ENCODE data around the gene C8A.

The C8A gene

GRCh38 chr1:56897150-56898004 is 42.8 kb downstream of the C8A start:
- no peak for DNase-seq

- DNase-seq, result no peak
These were observed 43.4 kb downstream of the C8A start for GRCh38 chr1:56898005-56898373.

GRCh38 chr1:56898879-56899278 is 44.3 kb downstream of the C8A start:
- DNase-seq, result no peak

- no peak for DNase-seq
These were observed 47.1 kb downstream of the C8A start for GRCh38 chr1:56901716-56902115.

- DNase-seq, result no peak
These were observed 49.2 kb downstream of the C8A start for GRCh38 chr1:56903778-56904177.

- DNase-seq, result no peak
These were observed 50.2 kb downstream of the C8A start for GRCh38 chr1:56904663-56905397.

- no peak for DNase-seq
These were observed 51.1 kb downstream of the C8A start for GRCh38 chr1:56905667-56906066.

- DNase-seq, result no peak
These were observed 54.1 kb downstream of the C8A start for GRCh38 chr1:56908619-56909221.

GRCh38 chr1:56910441-56910985 is 55.9 kb downstream of the C8A start:
- no peak for DNase-seq

GRCh38 chr1:56911098-56911938 is 56.7 kb downstream of the C8A start:
- no peak for DNase-seq

- DNase-seq, result no peak
These were observed 57.7 kb downstream of the C8A start for GRCh38 chr1:56912325-56912724.

GRCh38 chr1:56915960-56916359 is 61.4 kb downstream of the C8A start:
- no peak for DNase-seq

GRCh38 chr1:56916630-56917029 is 62.0 kb downstream of the C8A start:
- DNase-seq, result no peak

- no peak for DNase-seq
These were observed 62.8 kb downstream of the C8A start for GRCh38 chr1:56917356-56917755.

GRCh38 chr1:56920591-56921001 is 66.0 kb downstream of the C8A start:
- no peak for DNase-seq

GRCh38 chr1:56921479-56921878 is 66.9 kb downstream of the C8A start:
- DNase-seq, result no peak

- no peak for DNase-seq
These were observed 67.5 kb downstream of the C8A start for GRCh38 chr1:56922070-56922469.

- DNase-seq, result no peak
These were observed 67.9 kb downstream of the C8A start for GRCh38 chr1:56922507-56922906.

- no peak for DNase-seq
These were observed 68.6 kb downstream of the C8A start for GRCh38 chr1:56923201-56923600.

GRCh38 chr1:56924116-56924515 is 69.5 kb downstream of the C8A start:
- DNase-seq, result no peak

- no peak for DNase-seq
These were observed 70.6 kb downstream of the C8A start for GRCh38 chr1:56925193-56925592.

GRCh38 chr1:56927171-56927570 is 72.6 kb downstream of the C8A start:
- DNase-seq, result no peak

GRCh38 chr1:56927986-56928385 is 73.4 kb downstream of the C8A start:
- no peak for DNase-seq
